Stomach smooth muscle (tissue), 2 donors: ENCODE results near the gene SSH2.

Experiments used
- H3K27ac ChIP-seq: one replicate; pipeline ENCODE4 v1.7.0; 2013; ENCODE audit warnings: mild to moderate bottlenecking, low read length, inconsistent platforms
- H3K27me3 ChIP-seq, 2 donors: one replicate each; pipeline ENCODE4 v1.7.0; 2013; ENCODE audit warnings: low read length in 2 of 2; ENCODE audit not compliant: insufficient read depth in 2 of 2, control insufficient read depth in 1 of 2
- H3K36me3 ChIP-seq, 2 donors: one replicate each; pipeline ENCODE4 v1.7.0; 2013; ENCODE audit warnings: low read length in 2 of 2; ENCODE audit not compliant: control insufficient read depth in 2 of 2, insufficient read depth in 2 of 2
- H3K4me1 ChIP-seq: one replicate; pipeline ENCODE4 v1.7.0; 2013; ENCODE audit warnings: low read length; ENCODE audit not compliant: control insufficient read depth, insufficient read depth
- H3K4me3 ChIP-seq, 2 donors: one replicate each; pipeline ENCODE4 v1.7.0; 2013; ENCODE audit warnings: low read length in 2 of 2
- H3K9ac ChIP-seq, 2 donors: one replicate each; pipeline ENCODE4 v1.7.0; 2013; ENCODE audit warnings: low read length in 2 of 2, mild to moderate bottlenecking in 1 of 2
- H3K9me3 ChIP-seq, 2 donors: one replicate each; pipeline ENCODE4 v1.7.0; 2013; ENCODE audit warnings: low read length in 2 of 2; ENCODE audit not compliant: control insufficient read depth in 2 of 2
- donor health status: healthy.
- donor health status: Pancreatic carcinoma.

Gene SSH2

DNA sequence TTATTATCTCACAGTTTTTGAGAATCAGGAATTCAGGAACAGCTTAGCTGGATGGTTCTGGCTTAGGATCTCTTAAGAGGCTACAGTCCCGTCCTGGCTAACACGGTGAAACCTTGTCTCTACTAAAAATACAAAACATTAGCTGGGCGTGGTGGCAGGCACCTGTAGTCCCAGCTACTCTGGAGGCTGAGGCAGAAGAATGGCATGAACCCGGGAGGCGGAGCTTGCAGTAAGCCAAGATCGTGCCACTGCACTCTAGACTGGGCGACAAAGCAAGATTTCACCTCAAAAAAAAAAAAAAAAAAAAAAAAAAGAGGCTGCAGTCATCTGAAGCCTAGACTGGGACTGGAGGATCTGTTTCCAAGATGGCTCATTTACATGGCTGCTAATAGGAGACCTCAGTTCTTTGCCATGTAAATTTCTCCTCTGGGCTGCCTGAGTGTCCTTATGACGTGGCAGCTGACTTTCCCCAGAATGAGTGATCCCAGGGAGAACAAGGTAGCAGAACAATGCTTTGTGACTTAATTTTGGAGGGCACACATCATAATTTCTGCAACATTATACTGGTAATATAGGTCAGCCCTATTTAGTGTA, 211.5 kb downstream of the SSH2 start:
- Histone ChIP-seq H3K36me3 (no peaks in the 10 kb centered on the region), H3K9ac (no peak overlapping the region), H3K4me1 (no peaks in the 10 kb centered on the region), H3K27ac (no peak overlapping the region), H3K4me3 (no peak overlapping the region), H3K9me3 (no peaks in the 10 kb centered on the region), H3K27me3 (no peaks in the 10 kb centered on the region)

DNA sequence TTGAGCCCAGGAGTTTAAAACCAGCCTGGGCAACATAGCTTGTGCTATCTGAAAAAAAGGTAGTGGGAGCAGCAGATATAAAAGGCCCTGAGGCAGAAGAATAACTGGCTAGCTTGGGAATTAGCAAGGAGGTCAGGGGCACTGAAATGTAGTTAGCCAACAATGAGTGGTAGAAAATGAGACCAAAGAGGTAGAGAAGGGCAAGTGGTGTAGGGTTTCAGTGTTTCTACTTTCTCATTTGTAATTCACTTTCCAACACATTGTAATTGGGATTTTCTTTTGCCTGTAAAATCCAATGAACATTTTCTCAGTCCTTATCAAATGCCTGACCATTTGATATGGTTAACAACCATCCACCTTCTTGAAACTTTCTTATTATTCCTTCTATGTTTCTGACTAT, 212.2 kb downstream of the SSH2 start:
- H3K4me1 ChIP-seq, result no peaks in the 10 kb centered on the region
- no peak overlapping the region for H3K4me3 ChIP-seq
- H3K27me3 ChIP-seq, result no peaks in the 10 kb centered on the region
- H3K36me3 ChIP-seq, result no peaks in the 10 kb centered on the region
- H3K9ac ChIP-seq, result no peak overlapping the region
- no peak overlapping the region for H3K27ac ChIP-seq
- no peaks in the 10 kb centered on the region for H3K9me3 ChIP-seq

DNA sequence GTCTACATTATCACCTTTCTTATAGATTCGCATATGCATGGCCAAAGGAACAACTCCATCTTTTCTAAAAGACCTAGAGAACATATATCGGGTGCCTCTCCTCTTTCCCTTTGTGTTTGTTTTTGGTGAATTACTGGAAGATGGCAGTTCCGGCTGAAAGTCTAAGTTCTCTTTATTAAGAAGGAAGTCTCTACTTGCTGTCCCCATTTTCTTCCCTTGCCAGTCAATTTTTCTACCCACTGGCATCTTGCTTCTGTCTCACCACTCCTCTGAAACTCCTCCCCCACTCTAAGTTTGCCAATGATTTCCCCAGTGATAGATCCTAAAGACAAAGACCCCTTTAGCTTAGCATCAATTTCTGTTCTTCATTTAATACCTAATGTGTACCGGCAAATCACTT, 213.5 kb downstream of the SSH2 start:
- Histone ChIP-seq H3K9me3 (no peaks in the 10 kb centered on the region), H3K4me3 (no peak overlapping the region), H3K27ac (no peak overlapping the region), H3K4me1 (no peaks in the 10 kb centered on the region), H3K36me3 (no peaks in the 10 kb centered on the region), H3K27me3 (no peaks in the 10 kb centered on the region), H3K9ac (no peak overlapping the region)

DNA sequence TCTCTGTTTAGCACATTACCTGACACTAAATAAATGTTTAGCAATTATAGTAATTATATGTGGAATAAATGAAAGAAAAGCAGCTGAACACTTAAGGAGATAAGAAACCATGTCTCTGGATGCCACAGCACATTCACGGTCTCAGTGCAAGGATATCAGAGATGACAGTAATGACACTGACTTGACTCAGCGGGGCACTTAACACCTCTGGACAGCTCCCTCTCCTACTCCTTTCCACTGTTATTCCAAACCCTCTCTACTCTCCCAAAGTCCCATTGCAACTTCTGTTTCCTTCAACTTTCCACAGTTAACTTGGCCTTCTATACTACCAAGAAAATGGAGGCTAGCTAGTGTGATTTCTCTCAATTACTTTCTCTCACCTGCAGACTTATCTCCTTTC, 214.3 kb downstream of the SSH2 start:
- Histone ChIP-seq H3K4me3 (no peak overlapping the region), H3K27ac (no peak overlapping the region), H3K9me3 (no peaks in the 10 kb centered on the region), H3K9ac (no peak overlapping the region), H3K27me3 (no peaks in the 10 kb centered on the region), H3K36me3 (no peaks in the 10 kb centered on the region), H3K4me1 (no peaks in the 10 kb centered on the region)

DNA sequence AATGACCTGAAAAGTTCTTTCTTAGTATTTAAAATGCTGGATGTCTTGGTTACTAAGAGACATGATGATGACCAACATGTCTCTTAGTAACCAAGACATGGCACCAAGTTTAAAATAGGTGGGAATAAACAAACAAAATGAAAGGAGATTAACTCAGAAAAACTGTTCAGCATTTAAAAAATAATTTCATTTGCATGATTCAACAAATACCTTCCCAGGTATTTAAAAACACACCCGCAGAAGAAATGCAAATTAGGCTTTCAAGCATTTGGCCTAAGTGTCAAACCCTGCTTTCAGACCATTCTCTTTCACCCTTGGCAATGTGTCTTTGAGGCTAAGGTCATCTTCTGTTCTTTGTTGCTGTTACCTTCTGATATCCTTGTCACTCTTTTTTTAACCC, 215.9 kb downstream of the SSH2 start:
- no peaks in the 10 kb centered on the region for H3K36me3 ChIP-seq
- H3K9me3 ChIP-seq, result no peaks in the 10 kb centered on the region
- H3K4me1 ChIP-seq, result no peaks in the 10 kb centered on the region
- no peak overlapping the region for H3K9ac ChIP-seq
- H3K27ac ChIP-seq, result no peak overlapping the region
- no peak overlapping the region for H3K4me3 ChIP-seq
- H3K27me3 ChIP-seq, result no peaks in the 10 kb centered on the region

DNA sequence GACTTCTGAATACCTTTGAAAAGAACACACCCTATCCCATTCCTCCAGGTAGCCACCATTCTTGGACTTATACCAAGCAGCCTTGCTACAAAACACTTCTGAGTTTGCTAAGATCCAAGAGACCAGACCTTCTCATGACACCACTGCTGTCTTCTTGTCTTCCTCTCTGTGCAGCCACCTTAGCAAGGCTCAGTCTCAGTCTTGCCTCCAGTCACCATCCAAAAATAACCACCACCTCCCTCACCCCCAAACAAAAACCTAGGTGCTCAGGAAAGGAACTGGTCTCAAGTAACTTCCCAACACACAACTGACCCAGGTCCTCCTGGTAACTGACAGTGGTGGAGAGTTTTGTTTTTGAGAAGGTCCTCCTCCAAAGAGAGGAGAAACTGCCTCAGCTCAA, 216.4 kb downstream of the SSH2 start:
- peak overlapping the region; percentile 18 for H3K27ac ChIP-seq
- no peak overlapping the region for H3K9ac ChIP-seq
- no peak overlapping the region for H3K4me3 ChIP-seq
- H3K27me3 ChIP-seq, result no peaks in the 10 kb centered on the region
- no peaks in the 10 kb centered on the region for H3K36me3 ChIP-seq
- no peaks in the 10 kb centered on the region for H3K9me3 ChIP-seq
- no peaks in the 10 kb centered on the region for H3K4me1 ChIP-seq

DNA sequence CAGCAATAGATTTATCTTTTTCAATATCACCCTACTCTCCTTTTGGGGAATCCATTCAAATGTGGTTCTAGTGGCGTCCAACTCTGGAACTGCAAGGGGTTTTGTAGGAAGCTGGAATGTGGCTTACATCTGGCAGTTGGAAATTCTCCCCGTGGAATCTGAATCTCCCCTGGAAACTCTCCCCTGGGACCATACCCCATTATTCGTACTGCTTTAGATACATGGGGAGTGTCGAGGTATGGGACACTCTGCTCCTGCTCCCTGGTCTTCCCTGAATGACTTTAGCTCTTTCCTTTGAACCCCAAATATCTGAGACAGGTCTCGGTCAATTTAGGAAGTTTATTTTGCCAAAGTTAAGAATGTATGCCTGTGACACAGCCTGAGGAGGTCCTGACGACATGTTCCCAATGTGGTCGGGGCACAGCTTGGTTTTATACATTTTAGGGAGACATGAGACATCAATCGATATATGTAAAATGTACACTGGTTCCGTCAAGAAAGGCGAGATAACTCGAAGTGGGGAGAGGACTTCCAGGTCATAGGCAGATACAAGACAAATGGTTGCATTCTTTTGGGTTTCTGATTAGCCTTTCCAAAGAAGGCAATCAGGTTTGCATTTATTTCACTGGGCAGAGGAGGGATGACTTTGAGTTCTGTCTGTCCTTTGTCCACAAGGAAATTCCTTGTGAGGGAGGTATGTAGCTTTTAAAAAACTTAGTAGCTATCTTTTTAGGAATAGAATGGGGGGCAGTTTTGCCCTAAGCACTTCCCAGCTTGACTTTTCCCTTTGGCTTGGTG, 218.2 kb downstream of the SSH2 start:
- Histone ChIP-seq H3K4me3 (no peak overlapping the region), H3K36me3 (no peaks in the 10 kb centered on the region), H3K4me1 (no peaks in the 10 kb centered on the region), H3K9ac (no peak overlapping the region), H3K9me3 (no peaks in the 10 kb centered on the region), H3K27me3 (no peaks in the 10 kb centered on the region), H3K27ac (no peak overlapping the region)

DNA sequence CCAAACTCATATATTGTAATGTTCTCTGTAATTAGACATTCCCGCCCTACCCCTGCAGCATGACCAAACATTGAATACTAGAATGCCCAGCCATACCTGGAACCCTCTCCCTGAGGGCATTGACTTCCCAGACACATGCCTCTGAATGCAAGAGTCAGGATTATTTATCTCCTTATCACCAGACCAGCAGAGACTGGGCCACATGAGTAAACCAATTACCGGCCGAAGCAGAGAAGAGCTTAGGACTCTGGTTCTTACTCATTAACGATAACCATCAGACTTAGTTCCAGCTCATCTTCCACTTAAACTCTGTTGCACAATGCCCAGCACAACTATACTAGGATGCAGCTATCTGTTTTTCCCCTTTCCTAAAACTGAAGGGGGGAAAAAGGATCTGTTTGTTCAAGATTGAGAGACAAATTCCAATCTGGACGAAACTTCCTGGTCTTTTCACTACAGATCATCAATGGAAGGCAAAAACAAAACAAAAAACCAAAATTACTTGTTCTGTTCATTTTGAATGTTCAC, 219.1 kb downstream of the SSH2 start:
- H3K36me3 ChIP-seq, result no peaks in the 10 kb centered on the region
- H3K9ac ChIP-seq, result no peak overlapping the region
- no peaks in the 10 kb centered on the region for H3K4me1 ChIP-seq
- no peak overlapping the region for H3K4me3 ChIP-seq
- no peaks in the 10 kb centered on the region for H3K9me3 ChIP-seq
- H3K27ac ChIP-seq, result no peak overlapping the region
- no peaks in the 10 kb centered on the region for H3K27me3 ChIP-seq

DNA sequence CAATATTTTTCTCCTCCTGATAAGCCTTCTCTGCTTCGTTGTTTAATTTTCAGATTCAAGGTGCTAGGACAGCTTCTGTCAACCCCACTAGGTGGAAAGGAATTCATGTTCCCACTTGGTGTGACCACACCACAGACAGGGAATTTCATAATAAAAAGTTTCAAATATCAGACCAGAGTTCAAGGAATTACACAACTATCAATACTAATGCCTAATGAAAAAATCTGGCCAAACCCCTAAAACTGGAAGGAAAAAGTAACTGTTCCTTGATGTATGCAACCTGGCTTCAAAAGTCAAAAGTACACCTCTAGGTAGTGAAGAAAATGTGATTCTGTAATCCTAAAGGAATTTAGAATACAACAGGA, 219.5 kb downstream of the SSH2 start:
- Histone ChIP-seq H3K36me3 (no peaks in the 10 kb centered on the region), H3K9me3 (no peaks in the 10 kb centered on the region), H3K9ac (no peak overlapping the region), H3K4me3 (no peak overlapping the region), H3K4me1 (no peaks in the 10 kb centered on the region), H3K27ac (no peak overlapping the region), H3K27me3 (no peaks in the 10 kb centered on the region)

DNA sequence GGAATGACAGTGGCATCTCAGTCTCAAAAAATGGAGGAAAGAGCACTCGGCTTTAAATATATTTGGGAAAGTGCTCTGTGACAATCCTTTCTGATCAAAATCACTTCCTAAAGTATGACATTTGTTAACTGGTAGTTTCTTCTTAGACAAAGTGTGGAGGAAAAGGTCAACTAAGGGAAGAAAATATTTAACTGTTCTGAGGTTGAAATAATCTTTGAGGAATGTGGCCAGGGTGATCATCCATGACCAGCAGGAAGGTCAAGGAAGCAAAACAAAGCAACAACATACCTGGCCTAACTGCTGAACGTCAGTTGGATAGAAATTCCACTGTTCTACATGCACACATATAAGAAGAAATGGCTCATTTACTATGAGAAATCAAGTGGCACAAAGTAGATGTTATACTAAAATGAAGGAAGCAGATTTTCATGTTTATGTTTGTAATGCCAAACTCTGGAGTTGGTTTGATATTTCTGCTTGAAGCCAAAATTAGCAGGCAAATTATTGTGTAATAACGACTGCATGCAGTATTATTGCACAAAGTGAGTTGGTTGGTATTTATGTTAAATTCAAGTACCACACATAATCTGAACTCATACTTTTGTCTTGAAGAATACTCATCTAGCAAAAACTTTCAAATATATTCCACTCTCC, 220.0 kb downstream of the SSH2 start:
- Histone ChIP-seq H3K4me3 (no peak overlapping the region), H3K4me1 (no peaks in the 10 kb centered on the region), H3K36me3 (no peaks in the 10 kb centered on the region), H3K27me3 (no peaks in the 10 kb centered on the region), H3K9me3 (no peaks in the 10 kb centered on the region), H3K27ac (no peak overlapping the region), H3K9ac (no peak overlapping the region)

DNA sequence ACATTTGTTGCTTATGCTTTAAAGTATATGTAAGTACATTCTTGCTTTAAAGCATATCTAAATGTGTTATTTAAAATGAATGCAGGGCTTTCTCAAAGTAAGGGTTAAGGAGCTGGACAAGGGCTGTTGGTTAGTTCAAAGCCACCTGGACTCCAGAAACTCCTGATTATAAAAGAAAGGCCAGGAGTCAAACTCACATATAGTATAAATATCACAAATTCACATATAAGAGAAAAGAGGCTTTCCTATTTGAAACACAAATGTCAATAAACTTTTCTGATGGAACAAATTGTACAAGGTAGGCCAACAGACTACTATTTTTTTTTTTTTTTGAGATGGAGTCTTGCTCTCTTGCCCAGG, 222.8 kb downstream of the SSH2 start:
- H3K9me3 ChIP-seq, result no peaks in the 10 kb centered on the region
- H3K9ac ChIP-seq, result no peak overlapping the region
- no peaks in the 10 kb centered on the region for H3K36me3 ChIP-seq
- no peaks in the 10 kb centered on the region for H3K27me3 ChIP-seq
- no peak overlapping the region for H3K27ac ChIP-seq
- H3K4me1 ChIP-seq, result no peaks in the 10 kb centered on the region
- no peak overlapping the region for H3K4me3 ChIP-seq
